Measurements from ENCODE around the gene TOMM70.
"Not testable (repeated sequence)": the region's sequence is repeated elsewhere in the genome, so short reads cannot be mapped to it uniquely, and the experiment has no call there.

The TOMM70 gene

GRCh38 chr3:100400780-100401673 lies at the start of gene TOMM70, which contains the start of gene LNP1:
TSS of gene TOMM70 (minus strand) at chr3:100401089. CDS start at chr3:100400949, 140 bp downstream.
TSS of gene LNP1 (plus strand) at chr3:100401539. CDS start at chr3:100429730, 28,191 bp downstream.
- H3K4me1 Mint-ChIP-seq = peaks cover 43% of the 10 kb centered on the region
- peak within 1 kb of the TSS; percentile 90 for H3K4me3 Mint-ChIP-seq
- peak; percentile 86 to 98 for DNase-seq (ENCODE audit: low spot score in 2 of 2)
- H3K36me3 Mint-ChIP-seq = peaks cover 33% of the 10 kb centered on the region
- H3K9me3 Mint-ChIP-seq = no peaks in the 10 kb centered on the region
- H3K27ac Mint-ChIP-seq = peak within 1 kb of the TSS; percentile 98
- peak; percentile 93 for ATAC-seq

GRCh38 chr3:100449214-100449613 lies 48.3 kb upstream of the TOMM70 start:
- Mint-ChIP-seq H3K36me3 (no peaks in the 10 kb centered on the region), H3K27ac (no peak overlapping the region), H3K9me3 (peaks cover 3% of the 10 kb centered on the region), H3K4me1 (no peaks in the 10 kb centered on the region), H3K4me3 (no peak overlapping the region)
- no peak for ATAC-seq
- DNase-seq (ENCODE audit: low spot score in 2 of 2) = no peak

GRCh38 chr3:100448079-100448478 lies 47.2 kb upstream of the TOMM70 start:
- Mint-ChIP-seq H3K36me3 (no peaks in the 10 kb centered on the region), H3K27ac (no peak overlapping the region), H3K4me1 (no peaks in the 10 kb centered on the region), H3K9me3 (peaks cover 3% of the 10 kb centered on the region), H3K4me3 (no peak overlapping the region)
- DNase-seq (ENCODE audit: low spot score in 2 of 2) (no peak), ATAC-seq (no peak)

GRCh38 chr3:100447067-100447466 lies 46.2 kb upstream of the TOMM70 start:
- not testable (repeated sequence) for DNase-seq (ENCODE audit: low spot score in 2 of 2); ATAC-seq; H3K9me3 Mint-ChIP-seq; H3K36me3 Mint-ChIP-seq; H3K27ac Mint-ChIP-seq; H3K4me3 Mint-ChIP-seq; H3K4me1 Mint-ChIP-seq

- DNase-seq (ENCODE audit: low spot score in 2 of 2) = no peak
- Mint-ChIP-seq H3K4me1 (peaks cover 6% of the 10 kb centered on the region), H3K27ac (no peak overlapping the region), H3K9me3 (peaks cover 3% of the 10 kb centered on the region), H3K4me3 (no peak overlapping the region), H3K36me3 (no peaks in the 10 kb centered on the region)
- no peak for ATAC-seq
These were observed 42.8 kb upstream of the TOMM70 start for GRCh38 chr3:100443690-100444089.

GRCh38 chr3:100440895-100441294 lies 40.0 kb upstream of the TOMM70 start:
- Mint-ChIP-seq H3K36me3 (no peaks in the 10 kb centered on the region), H3K27ac (no peak overlapping the region), H3K4me1 (peaks cover 6% of the 10 kb centered on the region), H3K4me3 (no peak overlapping the region), H3K9me3 (no peaks in the 10 kb centered on the region)
- DNase-seq (ENCODE audit: low spot score in 2 of 2) (no peak), ATAC-seq (no peak)

GRCh38 chr3:100438623-100438974 lies 37.7 kb upstream of the TOMM70 start:
- Mint-ChIP-seq H3K4me3 (no peak overlapping the region), H3K36me3 (no peaks in the 10 kb centered on the region), H3K4me1 (peaks cover 6% of the 10 kb centered on the region), H3K27ac (no peak overlapping the region), H3K9me3 (no peaks in the 10 kb centered on the region)
- ATAC-seq = no peak
- DNase-seq (ENCODE audit: low spot score in 2 of 2) = no peak

GRCh38 chr3:100437721-100438622 lies 37.1 kb upstream of the TOMM70 start:
- no peaks in the 10 kb centered on the region for H3K9me3 Mint-ChIP-seq
- no peaks in the 10 kb centered on the region for H3K36me3 Mint-ChIP-seq
- no peak overlapping the region for H3K4me3 Mint-ChIP-seq
- H3K4me1 Mint-ChIP-seq = peaks cover 6% of the 10 kb centered on the region
- DNase-seq (ENCODE audit: low spot score in 2 of 2) = no peak
- no peak overlapping the region for H3K27ac Mint-ChIP-seq
- no peak for ATAC-seq

- H3K36me3 Mint-ChIP-seq = no peaks in the 10 kb centered on the region
These were observed 36.1 kb upstream of the TOMM70 start for GRCh38 chr3:100436951-100437350.

GRCh38 chr3:100429187-100429716 lies 28.4 kb upstream of the TOMM70 start:
- Mint-ChIP-seq H3K36me3 (no peaks in the 10 kb centered on the region), H3K9me3 (no peaks in the 10 kb centered on the region), H3K4me3 (no peak overlapping the region), H3K27ac (no peak overlapping the region), H3K4me1 (no peaks in the 10 kb centered on the region)
- no peak for ATAC-seq
- no peak for DNase-seq (ENCODE audit: low spot score in 2 of 2)

More at GRCh38 chr3:100436951-100437350, 36.1 kb upstream of the TOMM70 start:
- DNase-seq (ENCODE audit: low spot score in 2 of 2) = no peak
- ATAC-seq = no peak
- H3K4me1 Mint-ChIP-seq = peaks cover 6% of the 10 kb centered on the region
- H3K4me3 Mint-ChIP-seq = no peak overlapping the region
- no peaks in the 10 kb centered on the region for H3K9me3 Mint-ChIP-seq
- H3K27ac Mint-ChIP-seq = no peak overlapping the region

GRCh38 chr3:100427699-100428098 lies 26.8 kb upstream of the TOMM70 start:
- no peaks in the 10 kb centered on the region for H3K4me1 Mint-ChIP-seq
- ATAC-seq (no peak), DNase-seq (ENCODE audit: low spot score in 2 of 2) (no peak)
- H3K9me3 Mint-ChIP-seq = no peaks in the 10 kb centered on the region
- no peak overlapping the region for H3K4me3 Mint-ChIP-seq
- H3K36me3 Mint-ChIP-seq = no peaks in the 10 kb centered on the region
- H3K27ac Mint-ChIP-seq = no peak overlapping the region

GRCh38 chr3:100426067-100426682 lies 25.3 kb upstream of the TOMM70 start:
- no peaks in the 10 kb centered on the region for H3K9me3 Mint-ChIP-seq
- no peak overlapping the region for H3K27ac Mint-ChIP-seq
- no peaks in the 10 kb centered on the region for H3K36me3 Mint-ChIP-seq
- DNase-seq (ENCODE audit: low spot score in 2 of 2) = no peak
- no peak for ATAC-seq
- no peak overlapping the region for H3K4me3 Mint-ChIP-seq
- no peaks in the 10 kb centered on the region for H3K4me1 Mint-ChIP-seq

GRCh38 chr3:100425316-100425715 lies 24.4 kb upstream of the TOMM70 start:
- no peak for DNase-seq (ENCODE audit: low spot score in 2 of 2)
- Mint-ChIP-seq H3K4me3 (no peak overlapping the region), H3K4me1 (no peaks in the 10 kb centered on the region), H3K36me3 (no peaks in the 10 kb centered on the region), H3K27ac (no peak overlapping the region), H3K9me3 (no peaks in the 10 kb centered on the region)
- ATAC-seq = no peak

GRCh38 chr3:100424261-100424660 lies 23.4 kb upstream of the TOMM70 start:
- ATAC-seq = no peak
- H3K9me3 Mint-ChIP-seq = no peaks in the 10 kb centered on the region
- no peak for DNase-seq (ENCODE audit: low spot score in 2 of 2)
- H3K4me1 Mint-ChIP-seq = no peaks in the 10 kb centered on the region
- H3K4me3 Mint-ChIP-seq = no peak overlapping the region
- H3K27ac Mint-ChIP-seq = no peak overlapping the region
- no peaks in the 10 kb centered on the region for H3K36me3 Mint-ChIP-seq

GRCh38 chr3:100423611-100424010 lies 22.7 kb upstream of the TOMM70 start:
- DNase-seq (ENCODE audit: low spot score in 2 of 2) (no peak), ATAC-seq (no peak)
- Mint-ChIP-seq H3K9me3 (no peaks in the 10 kb centered on the region), H3K36me3 (no peaks in the 10 kb centered on the region), H3K4me3 (no peak overlapping the region), H3K4me1 (no peaks in the 10 kb centered on the region), H3K27ac (no peak overlapping the region)
